ENCODE data around the gene NUDT4.
A peak's percentile ranks its signal among the peaks of the same experiment; 100 is the strongest.

Gene NUDT4

GRCh38 chr12:93377252-93378195, at the start of gene NUDT4:
Gene NUDT4, plus strand, starts transcription at chr12:93377925. Its CDS starts 398 bp downstream, at chr12:93378323.
- peak; percentile 93 for DNase-seq (ENCODE audit: insufficient read length, low spot score)
- FAIRE-seq: peak; percentile 96

- DNase-seq (ENCODE audit: insufficient read length, low spot score): no peak
- FAIRE-seq: no peak
Observed at GRCh38 chr12:93333054-93333453, 44.7 kb upstream of the NUDT4 start.

- no peak for DNase-seq (ENCODE audit: insufficient read length, low spot score)
- no peak for FAIRE-seq
Observed at GRCh38 chr12:93333828-93334227, 43.9 kb upstream of the NUDT4 start.

GRCh38 chr12:93335603-93336162, 42.0 kb upstream of the NUDT4 start:
- FAIRE-seq (no peak), DNase-seq (ENCODE audit: insufficient read length, low spot score) (no peak)

GRCh38 chr12:93336291-93336741, 41.4 kb upstream of the NUDT4 start:
- FAIRE-seq (no peak), DNase-seq (ENCODE audit: insufficient read length, low spot score) (peak; percentile 26)

GRCh38 chr12:93338598-93338997, 39.1 kb upstream of the NUDT4 start:
- no peak for DNase-seq (ENCODE audit: insufficient read length, low spot score)
- no peak for FAIRE-seq

GRCh38 chr12:93339695-93340094, 38.0 kb upstream of the NUDT4 start:
- FAIRE-seq: no peak
- DNase-seq (ENCODE audit: insufficient read length, low spot score): no peak

- no peak for FAIRE-seq
- no peak for DNase-seq (ENCODE audit: insufficient read length, low spot score)
Observed at GRCh38 chr12:93341409-93342049, 36.2 kb upstream of the NUDT4 start.

- DNase-seq (ENCODE audit: insufficient read length, low spot score) (no peak), FAIRE-seq (no peak)
Observed at GRCh38 chr12:93347054-93347785, 30.5 kb upstream of the NUDT4 start.

GRCh38 chr12:93348575-93349435, 28.9 kb upstream of the NUDT4 start:
- FAIRE-seq (no peak), DNase-seq (ENCODE audit: insufficient read length, low spot score) (no peak)

GRCh38 chr12:93351726-93352125, 26.0 kb upstream of the NUDT4 start:
- no peak for DNase-seq (ENCODE audit: insufficient read length, low spot score)
- no peak for FAIRE-seq

- FAIRE-seq: no peak
- no peak for DNase-seq (ENCODE audit: insufficient read length, low spot score)
Observed at GRCh38 chr12:93352321-93352720, 25.4 kb upstream of the NUDT4 start.

GRCh38 chr12:93356214-93356613, 21.5 kb upstream of the NUDT4 start:
- DNase-seq (ENCODE audit: insufficient read length, low spot score) (no peak), FAIRE-seq (no peak)

GRCh38 chr12:93358058-93358457, 19.7 kb upstream of the NUDT4 start:
- FAIRE-seq (no peak), DNase-seq (ENCODE audit: insufficient read length, low spot score) (no peak)

- FAIRE-seq (no peak), DNase-seq (ENCODE audit: insufficient read length, low spot score) (no peak)
Observed at GRCh38 chr12:93358821-93359220, 18.9 kb upstream of the NUDT4 start.

GRCh38 chr12:93360688-93361087, 17.0 kb upstream of the NUDT4 start:
- FAIRE-seq (no peak), DNase-seq (ENCODE audit: insufficient read length, low spot score) (no peak)

GRCh38 chr12:93361151-93361919, 16.4 kb upstream of the NUDT4 start:
- DNase-seq (ENCODE audit: insufficient read length, low spot score): no peak
- FAIRE-seq: no peak

- DNase-seq (ENCODE audit: insufficient read length, low spot score) (no peak), FAIRE-seq (no peak)
Observed at GRCh38 chr12:93363841-93364297, 13.9 kb upstream of the NUDT4 start.

All from HTR-8/SVneo (cell line).